Ishikawa (cell line): ENCODE measurements around the gene ALOX5AP.

Source experiments
- CEBPB ChIP-seq: IDR thresholded peaks from 2 replicates; pipeline ENCODE4 v1.6.1; 2012
- CREB1 ChIP-seq: IDR thresholded peaks from 2 replicates; pipeline ENCODE4 v1.6.1; 2012; ENCODE audit warnings: low read depth
- EGR1 ChIP-seq: IDR thresholded peaks from 2 replicates; pipeline ENCODE4 v1.6.1; 2012
- EP300 ChIP-seq: IDR thresholded peaks from 2 replicates; pipeline ENCODE4 v1.6.1; 2012; ENCODE audit warnings: borderline replicate concordance
- FOXM1 ChIP-seq: IDR thresholded peaks from 2 replicates; pipeline ENCODE4 v1.6.1; 2012; ENCODE audit warnings: low read depth, borderline replicate concordance
- NFIC ChIP-seq: IDR thresholded peaks from 2 replicates; pipeline ENCODE4 v1.6.1; 2012
- RAD21 ChIP-seq: IDR thresholded peaks from 2 replicates; pipeline ENCODE4 v1.6.1; 2012; ENCODE audit warnings: low read depth
- TAF1 ChIP-seq: IDR thresholded peaks from 2 replicates; pipeline ENCODE4 v1.6.1; 2012; ENCODE audit warnings: low read depth, mild to moderate bottlenecking
- TCF12 ChIP-seq: IDR thresholded peaks from 2 replicates; pipeline ENCODE4 v1.6.1; 2012; ENCODE audit warnings: low read depth
- TEAD4 ChIP-seq: IDR thresholded peaks from 2 replicates; pipeline ENCODE4 v1.6.1; 2012
- YY1 ChIP-seq: IDR thresholded peaks from 2 replicates; pipeline ENCODE4 v1.6.1; 2012; ENCODE audit warnings: low read depth
- ZBTB7A ChIP-seq: IDR thresholded peaks from 2 replicates; pipeline ENCODE4 v1.6.1; 2012; ENCODE audit warnings: low read depth
- TF ChIP-seq, protein P1 (sequence below): IDR thresholded peaks from 2 replicates; pipeline ENCODE4 v1.6.1; 2012
- TF ChIP-seq, protein P2 (sequence below): IDR thresholded peaks from 2 replicates; pipeline ENCODE4 v1.6.1; 2012
- TF ChIP-seq, protein P3 (sequence below): IDR thresholded peaks from 2 replicates; pipeline ENCODE4 v1.6.1; 2012; ENCODE audit warnings: low read depth, mild to moderate bottlenecking

ALOX5AP gene

DNA sequence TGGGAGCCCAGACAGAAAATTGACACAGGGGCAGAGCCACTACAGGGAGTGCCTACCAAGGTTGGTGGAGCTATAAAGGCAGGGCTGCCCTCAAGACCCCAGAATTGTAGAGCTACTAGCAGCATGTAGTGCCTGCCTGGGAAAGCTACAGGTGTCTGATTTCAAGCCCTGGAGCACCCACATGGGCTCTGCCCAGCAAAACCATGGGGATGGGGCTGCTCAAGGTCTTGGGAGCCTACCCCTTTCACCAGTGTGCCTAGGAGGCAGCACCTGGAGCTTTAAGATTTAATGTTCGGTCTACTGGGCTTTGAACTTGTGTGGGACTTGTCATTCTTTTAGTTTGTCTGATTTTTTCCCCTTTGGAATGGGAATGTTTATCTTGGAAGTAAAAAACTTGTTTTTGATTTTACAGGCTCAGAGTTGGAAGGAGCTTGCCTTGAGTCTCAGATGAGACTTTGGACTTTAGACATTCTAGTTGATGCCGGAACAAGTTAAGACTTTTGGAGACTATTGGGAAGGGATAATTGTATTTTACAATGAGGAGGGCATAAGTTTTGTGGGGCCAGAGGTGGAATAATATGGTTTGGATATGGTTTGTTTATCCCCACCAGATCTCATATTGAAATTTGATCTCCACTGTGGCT lies 45.1 kb downstream of the ALOX5AP start:
- TF ChIP-seq EGR1: no peak
- no peak for TF ChIP-seq FOXM1
- no peak for TF ChIP-seq TAF1
- TF ChIP-seq, protein P1, sequence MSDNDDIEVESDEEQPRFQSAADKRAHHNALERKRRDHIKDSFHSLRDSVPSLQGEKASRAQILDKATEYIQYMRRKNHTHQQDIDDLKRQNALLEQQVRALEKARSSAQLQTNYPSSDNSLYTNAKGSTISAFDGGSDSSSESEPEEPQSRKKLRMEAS: no peak
- TF ChIP-seq ZBTB7A: no peak
- no peak for TF ChIP-seq TCF12
- TF ChIP-seq, protein P2, sequence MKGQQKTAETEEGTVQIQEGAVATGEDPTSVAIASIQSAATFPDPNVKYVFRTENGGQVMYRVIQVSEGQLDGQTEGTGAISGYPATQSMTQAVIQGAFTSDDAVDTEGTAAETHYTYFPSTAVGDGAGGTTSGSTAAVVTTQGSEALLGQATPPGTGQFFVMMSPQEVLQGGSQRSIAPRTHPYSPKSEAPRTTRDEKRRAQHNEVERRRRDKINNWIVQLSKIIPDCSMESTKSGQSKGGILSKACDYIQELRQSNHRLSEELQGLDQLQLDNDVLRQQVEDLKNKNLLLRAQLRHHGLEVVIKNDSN: no peak
- no peak for TF ChIP-seq RAD21
- TF ChIP-seq CREB1: no peak

DNA sequence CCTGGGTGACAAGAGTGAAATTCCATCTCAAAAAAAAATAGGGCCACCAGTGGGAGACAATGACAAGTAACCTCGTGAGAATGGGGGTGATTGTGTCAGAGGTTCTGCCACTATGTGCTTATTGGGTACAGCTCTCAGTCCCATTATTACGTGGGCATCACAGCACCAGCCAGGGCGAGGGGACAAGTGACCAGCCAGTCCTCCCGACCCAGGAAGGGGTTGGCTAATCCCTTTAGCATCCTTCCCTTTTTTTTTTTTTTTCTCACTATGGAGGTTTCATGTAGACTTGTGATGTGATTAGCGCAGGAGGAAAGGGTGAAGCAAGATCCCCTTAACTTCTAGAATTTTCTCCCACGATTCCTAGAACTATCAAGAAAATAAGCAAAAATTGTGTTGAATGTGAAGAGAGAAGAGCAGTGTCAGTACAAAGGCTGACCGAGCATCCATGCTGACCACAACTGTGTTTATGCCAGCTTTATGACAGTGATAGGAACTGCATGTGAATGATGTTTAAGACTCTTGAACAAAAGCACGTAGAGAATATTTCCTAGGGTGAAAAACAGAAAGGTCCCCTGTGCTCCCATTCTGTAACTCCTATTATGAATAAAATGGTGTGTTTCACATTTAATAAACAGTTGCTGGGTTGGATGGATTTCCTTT lies 50.0 kb downstream of the ALOX5AP start:
- TF ChIP-seq TEAD4 (no peak), CREB1 (no peak), FOXM1 (no peak), RAD21 (no peak), NFIC (no peak), TCF12 (no peak), CEBPB (no peak), TAF1 (no peak)
- TF ChIP-seq, protein P2: no peak
- TF ChIP-seq, protein P3, sequence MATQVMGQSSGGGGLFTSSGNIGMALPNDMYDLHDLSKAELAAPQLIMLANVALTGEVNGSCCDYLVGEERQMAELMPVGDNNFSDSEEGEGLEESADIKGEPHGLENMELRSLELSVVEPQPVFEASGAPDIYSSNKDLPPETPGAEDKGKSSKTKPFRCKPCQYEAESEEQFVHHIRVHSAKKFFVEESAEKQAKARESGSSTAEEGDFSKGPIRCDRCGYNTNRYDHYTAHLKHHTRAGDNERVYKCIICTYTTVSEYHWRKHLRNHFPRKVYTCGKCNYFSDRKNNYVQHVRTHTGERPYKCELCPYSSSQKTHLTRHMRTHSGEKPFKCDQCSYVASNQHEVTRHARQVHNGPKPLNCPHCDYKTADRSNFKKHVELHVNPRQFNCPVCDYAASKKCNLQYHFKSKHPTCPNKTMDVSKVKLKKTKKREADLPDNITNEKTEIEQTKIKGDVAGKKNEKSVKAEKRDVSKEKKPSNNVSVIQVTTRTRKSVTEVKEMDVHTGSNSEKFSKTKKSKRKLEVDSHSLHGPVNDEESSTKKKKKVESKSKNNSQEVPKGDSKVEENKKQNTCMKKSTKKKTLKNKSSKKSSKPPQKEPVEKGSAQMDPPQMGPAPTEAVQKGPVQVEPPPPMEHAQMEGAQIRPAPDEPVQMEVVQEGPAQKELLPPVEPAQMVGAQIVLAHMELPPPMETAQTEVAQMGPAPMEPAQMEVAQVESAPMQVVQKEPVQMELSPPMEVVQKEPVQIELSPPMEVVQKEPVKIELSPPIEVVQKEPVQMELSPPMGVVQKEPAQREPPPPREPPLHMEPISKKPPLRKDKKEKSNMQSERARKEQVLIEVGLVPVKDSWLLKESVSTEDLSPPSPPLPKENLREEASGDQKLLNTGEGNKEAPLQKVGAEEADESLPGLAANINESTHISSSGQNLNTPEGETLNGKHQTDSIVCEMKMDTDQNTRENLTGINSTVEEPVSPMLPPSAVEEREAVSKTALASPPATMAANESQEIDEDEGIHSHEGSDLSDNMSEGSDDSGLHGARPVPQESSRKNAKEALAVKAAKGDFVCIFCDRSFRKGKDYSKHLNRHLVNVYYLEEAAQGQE: no peak
- TF ChIP-seq, protein P1: no peak

DNA sequence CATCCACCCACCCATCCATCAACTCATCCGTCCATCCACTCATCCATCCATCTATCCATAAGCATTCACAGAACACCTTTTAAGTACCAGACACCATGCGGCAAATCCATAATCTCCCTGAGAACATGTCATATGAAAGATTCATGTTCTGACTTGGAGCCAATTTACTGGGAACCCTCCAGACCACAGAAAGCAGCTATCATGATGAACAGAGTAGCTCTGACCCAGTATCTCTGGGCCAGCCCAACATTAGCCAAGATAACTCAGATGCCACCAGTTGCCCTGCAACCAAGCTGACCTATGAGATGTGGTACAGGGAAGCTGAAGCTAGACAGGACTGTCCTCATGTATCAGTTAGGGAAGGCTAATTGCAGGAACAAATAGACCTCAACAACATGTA lies 51.3 kb downstream of the ALOX5AP start:
- no peak for TF ChIP-seq TEAD4
- TF ChIP-seq ZBTB7A: no peak
- TF ChIP-seq TAF1: no peak
- no peak for TF ChIP-seq RAD21
- TF ChIP-seq, protein P2: no peak
- TF ChIP-seq TCF12: no peak
- TF ChIP-seq YY1: no peak
- no peak for TF ChIP-seq CREB1
- TF ChIP-seq NFIC: no peak
- TF ChIP-seq, protein P1: no peak
- TF ChIP-seq EP300: no peak
- TF ChIP-seq CEBPB: no peak
- no peak for TF ChIP-seq EGR1

DNA sequence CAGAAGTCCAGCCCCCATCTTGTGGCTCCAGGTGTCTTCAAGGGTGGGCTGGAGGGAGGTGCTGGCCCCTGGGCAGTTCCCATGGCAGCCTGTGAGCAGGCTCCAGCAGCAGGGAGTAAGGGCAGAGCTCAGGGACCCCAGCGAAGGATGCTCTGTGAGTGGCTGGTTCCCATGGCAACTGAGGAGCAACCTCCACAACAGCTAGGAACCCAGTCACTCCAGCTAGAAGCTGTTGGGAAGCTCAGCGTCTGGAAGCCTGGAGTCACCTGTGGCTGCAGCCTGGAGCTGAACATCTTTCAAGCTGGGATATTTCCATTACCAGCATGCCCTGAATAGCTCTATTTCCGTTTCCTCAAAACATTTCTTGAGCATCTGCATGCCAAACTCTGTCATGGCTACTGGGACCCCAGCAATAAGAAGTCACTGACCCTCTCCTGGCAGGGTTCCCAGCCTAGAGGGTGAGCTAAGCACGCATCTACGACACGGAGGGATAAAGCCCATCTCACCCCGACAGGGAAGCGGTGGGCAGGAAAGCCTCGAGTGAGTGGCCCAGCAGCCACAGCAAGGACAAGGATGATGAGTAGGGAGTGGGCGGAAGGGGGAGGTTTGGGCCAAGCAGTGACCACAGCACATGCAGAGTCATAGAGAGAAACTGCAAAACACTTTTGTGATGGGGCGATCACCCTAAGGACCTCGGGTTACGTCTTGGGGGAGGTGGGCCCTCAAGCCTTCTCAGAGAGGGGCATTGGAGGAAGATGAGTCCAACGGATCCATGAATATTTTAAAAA lies 52.6 kb downstream of the ALOX5AP start:
- TF ChIP-seq, protein P3: no peak
- TF ChIP-seq TAF1: no peak
- TF ChIP-seq, protein P2: no peak
- no peak for TF ChIP-seq NFIC
- no peak for TF ChIP-seq ZBTB7A
- TF ChIP-seq YY1: no peak
- no peak for TF ChIP-seq TEAD4
